Measurements from ENCODE around the gene IFITM2.
"Not testable (repeated sequence)": the region's sequence is repeated elsewhere in the genome, so short reads cannot be mapped to it uniquely, and the experiment has no call there.

The IFITM2 gene

GRCh38 chr11:281486-282161 lies 26.0 kb upstream of the IFITM2 start:
- no peak for DNase-seq (ENCODE audit: low read depth, low spot score)

- DNase-seq (ENCODE audit: low read depth, low spot score) = no peak
These were observed 25.4 kb upstream of the IFITM2 start for GRCh38 chr11:282171-282570.

DNA sequence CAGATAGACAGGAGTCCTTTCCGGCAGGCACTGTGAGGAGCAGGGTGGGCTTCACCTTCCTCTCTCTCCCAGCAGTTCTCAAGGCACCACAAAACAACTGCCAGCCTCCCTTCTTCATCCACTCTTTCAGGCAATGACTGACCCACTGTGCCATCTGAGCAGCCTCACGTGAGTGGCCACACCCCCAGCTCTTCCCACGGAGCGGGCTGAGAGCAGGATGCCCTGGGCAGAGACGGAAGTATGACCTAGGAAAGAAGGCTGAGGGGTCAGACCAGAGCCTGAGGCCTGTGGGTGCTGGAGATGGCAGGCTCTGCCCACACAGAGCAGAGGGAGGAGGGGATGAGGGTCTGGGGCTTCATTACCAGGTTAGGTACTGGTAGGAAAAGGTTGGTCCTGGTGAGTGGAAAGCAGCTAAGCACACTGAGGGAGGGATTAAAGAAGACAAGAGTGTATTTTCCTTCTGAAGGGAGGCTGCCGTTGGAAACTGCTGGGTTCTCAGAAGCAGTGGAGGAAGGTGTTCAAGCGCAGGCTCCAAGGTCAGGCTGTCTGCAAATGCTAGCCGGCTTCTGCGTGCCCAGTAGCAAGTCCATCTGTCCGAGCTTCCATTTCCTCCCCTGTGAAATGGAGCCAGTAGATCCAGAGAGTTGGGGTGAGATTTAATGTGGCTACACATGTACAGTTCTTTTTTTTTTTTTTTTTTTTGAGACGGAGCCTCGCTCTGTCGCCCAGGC lies 24.8 kb upstream of the IFITM2 start:
- no peak for DNase-seq (ENCODE audit: low read depth, low spot score)

DNA sequence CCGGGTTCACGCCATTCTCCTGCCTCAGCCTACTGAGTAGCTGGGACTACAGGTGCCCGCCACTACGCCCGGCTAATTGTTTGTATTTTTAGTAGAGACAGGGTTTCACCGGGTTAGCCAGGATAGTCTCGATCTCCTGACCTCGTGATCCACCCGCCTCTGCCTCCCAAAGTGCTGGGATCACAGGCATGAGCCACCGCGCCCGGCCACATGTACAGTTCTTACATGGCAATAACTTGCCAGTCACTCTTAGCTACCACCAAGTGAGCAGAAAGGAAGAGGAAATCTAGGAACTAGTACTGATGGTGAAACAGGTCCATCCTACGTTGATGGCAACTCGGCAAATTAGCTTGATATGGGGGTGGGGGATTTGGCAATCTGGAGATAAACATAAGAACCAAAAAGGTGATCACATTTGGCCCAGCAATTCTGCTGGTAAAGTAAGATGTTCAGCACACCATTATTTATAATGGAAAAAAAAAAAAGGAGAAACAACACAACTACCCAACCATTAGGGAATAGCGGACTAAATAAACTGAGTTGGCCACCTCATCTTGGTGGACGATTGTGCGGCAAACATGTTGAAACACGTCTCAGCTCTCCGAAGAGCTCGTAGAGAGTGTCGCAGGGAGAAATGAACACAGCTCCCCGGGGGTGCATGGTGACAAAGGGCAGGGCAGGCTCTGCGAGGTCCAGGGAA lies 24.1 kb upstream of the IFITM2 start:
- no peak for DNase-seq (ENCODE audit: low read depth, low spot score)

DNA sequence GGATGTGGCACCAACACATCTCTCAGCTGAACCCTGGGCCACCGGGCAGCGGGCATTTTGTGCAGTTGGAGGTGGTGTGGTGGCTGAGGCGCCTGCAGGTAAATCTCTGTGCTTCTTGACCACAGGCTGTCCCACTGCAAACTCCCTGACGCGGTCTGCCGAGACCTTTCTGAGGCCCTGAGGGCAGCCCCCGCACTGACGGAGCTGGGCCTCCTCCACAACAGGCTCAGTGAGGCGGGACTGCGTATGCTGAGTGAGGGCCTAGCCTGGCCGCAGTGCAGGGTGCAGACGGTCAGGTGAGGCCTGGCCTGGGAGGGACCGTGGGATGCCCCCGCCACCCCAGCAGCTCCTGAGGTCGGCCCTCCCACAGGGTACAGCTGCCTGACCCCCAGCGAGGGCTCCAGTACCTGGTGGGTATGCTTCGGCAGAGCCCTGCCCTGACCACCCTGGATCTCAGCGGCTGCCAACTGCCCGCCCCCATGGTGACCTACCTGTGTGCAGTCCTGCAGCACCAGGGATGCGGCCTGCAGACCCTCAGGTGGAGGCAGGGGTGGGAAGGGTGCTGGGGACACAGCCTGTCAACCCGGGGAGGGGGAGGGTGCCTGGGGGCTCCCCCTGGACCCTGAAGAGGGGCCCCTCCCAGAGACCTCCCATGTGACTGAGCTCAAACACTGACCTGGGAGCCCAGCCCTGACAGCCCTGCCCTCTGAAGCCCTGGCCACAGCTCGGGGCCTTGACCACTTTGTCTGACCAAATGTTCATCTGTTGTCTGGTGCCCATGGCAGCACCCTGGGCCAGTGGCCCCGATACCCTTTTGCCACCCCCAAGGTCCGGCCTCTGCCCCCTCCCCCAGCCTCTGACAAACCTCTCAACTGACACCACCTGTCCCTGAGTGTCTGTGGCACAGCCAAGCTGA lies 23.3 kb upstream of the IFITM2 start:
- DNase-seq (ENCODE audit: low read depth, low spot score) = no peak

GRCh38 chr11:285021-285893 lies 22.4 kb upstream of the IFITM2 start:
- no peak for DNase-seq (ENCODE audit: low read depth, low spot score)

- DNase-seq (ENCODE audit: low read depth, low spot score) = no peak
These were observed 21.8 kb upstream of the IFITM2 start for GRCh38 chr11:285894-286220.

GRCh38 chr11:286977-287820 lies 20.4 kb upstream of the IFITM2 start:
- DNase-seq (ENCODE audit: low read depth, low spot score) = not testable (repeated sequence)

DNA sequence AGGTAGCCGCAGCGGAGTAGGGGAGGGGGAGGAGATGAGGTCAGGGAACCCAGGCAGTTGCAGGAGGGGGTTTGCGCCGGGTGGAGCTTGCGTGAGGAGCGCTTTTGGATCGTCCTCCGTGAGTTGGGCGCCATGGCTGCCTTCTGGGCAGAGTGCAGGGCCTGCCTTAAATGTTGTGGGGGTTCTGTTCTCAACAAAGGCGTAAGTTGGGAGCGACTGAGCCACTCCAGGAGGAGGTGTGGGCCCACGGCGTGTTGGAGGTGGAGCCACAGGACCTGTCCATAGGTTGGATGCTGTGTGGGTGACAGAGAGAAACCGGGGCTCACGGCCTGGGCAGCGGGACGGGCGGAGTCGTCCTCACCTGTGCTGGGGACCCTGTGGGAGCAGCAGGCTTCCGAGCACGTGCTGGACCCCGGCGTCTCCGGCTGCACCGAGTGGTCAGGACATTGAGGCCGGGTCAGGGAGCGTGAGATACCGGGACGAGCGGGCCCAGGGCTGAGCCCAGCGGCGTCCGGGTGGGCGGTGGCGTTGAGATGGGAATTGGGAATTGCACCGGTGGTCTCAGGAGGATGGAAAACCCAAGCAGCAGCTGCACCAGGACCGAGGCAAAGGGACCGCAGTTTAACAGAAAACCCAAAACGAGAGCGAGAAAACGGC lies 19.7 kb upstream of the IFITM2 start:
- DNase-seq (ENCODE audit: low read depth, low spot score) = no peak

- DNase-seq (ENCODE audit: low read depth, low spot score) = no peak
These were observed 18.9 kb upstream of the IFITM2 start, which contains the start of gene PGGHG for GRCh38 chr11:288478-289397. Gene PGGHG, plus strand, starts transcription at chr11:289126. Its CDS starts 691 bp downstream, at chr11:289817.

GRCh38 chr11:289398-289711 lies 18.3 kb upstream of the IFITM2 start:
- DNase-seq (ENCODE audit: low read depth, low spot score) = no peak

DNA sequence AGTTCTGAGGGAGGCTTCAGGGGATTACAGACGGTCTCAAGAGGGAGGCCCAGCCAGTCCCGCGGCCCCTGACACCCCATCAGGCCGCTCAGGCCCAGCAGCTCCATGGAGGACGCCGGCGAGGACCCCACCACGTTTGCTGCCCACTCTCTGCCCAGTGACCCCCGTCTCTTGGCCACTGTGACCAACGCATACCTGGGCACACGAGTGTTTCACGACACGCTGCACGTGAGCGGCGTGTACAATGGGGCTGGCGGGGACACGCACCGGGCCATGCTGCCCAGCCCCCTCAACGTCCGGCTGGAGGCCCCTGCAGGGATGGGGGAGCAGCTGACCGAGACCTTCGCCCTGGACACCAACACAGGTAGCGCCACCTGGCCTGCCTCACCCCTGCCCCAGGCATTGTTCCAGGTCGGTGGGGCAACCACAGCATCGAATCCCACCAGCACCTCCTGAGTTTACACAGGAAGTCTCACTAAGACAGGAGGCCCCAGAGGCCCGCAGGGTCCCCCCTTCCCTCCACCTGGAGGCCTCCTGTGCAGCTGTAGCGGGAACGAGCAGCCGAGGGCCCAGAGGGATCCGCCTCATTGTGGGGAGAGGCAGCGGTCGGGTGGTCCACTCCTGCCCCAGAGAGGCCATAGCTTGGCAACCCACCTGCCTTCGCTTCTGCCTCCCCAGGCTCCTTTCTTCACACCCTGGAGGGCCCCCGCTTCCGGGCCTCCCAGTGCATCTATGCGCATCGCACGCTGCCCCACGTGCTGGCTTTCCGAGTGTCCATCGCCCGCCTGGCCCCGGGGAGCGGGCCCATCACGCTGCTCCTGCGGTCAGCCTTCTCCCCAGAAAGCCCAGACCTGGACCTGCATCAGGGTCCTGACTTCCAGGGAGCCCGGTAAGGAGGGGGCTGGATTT lies 17.6 kb upstream of the IFITM2 start:
- DNase-seq (ENCODE audit: low read depth, low spot score) = no peak

DNA sequence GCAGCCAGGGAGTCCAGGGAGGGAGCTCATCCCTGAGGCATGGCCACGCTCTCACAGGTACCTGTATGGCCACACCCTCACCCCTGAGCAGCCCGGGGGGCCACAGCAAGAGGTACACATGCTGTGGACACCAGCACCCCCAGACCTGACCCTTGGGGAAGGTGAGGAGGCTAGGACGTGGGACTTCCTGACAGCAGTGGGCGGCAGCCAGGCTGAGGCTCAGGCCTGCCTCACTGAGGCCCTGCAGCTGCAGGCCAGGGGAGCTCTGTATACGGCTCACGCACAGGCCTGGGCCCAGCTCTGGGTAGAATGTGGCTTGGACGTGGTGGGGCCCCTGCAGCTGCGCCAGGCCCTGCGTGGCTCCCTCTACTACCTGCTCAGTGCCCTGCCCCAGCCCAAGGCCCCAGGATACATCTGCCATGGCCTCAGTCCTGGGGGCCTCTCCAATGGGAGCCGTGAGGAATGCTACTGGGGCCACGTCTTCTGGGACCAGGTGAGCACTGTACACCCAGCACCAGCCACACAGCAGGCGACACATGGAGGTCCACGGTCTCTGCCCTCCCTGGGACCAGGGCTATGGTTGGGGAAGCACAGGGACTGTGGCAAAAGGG lies 16.9 kb upstream of the IFITM2 start:
- DNase-seq (ENCODE audit: low read depth, low spot score) = no peak

- DNase-seq (ENCODE audit: low read depth, low spot score) = no peak
These were observed 16.1 kb upstream of the IFITM2 start for GRCh38 chr11:291281-292210.

- no peak for DNase-seq (ENCODE audit: low read depth, low spot score)
These were observed 15.2 kb upstream of the IFITM2 start for GRCh38 chr11:292211-293121.
